Stimulated activated CD8-positive, alpha-beta memory T cell treated with anti-CD3 and anti-CD28 coated beads, Interleukin-2, amount 100 ng/mL, for 1 hour (primary cell): ENCODE results near the gene LCMT1.
"Not testable (repeated sequence)": the region's sequence is repeated elsewhere in the genome, so short reads cannot be mapped to it uniquely, and the experiment has no call there.

Experiments used
- DNase-seq, 2 donors: peaks; one replicate each; pipeline ENCODE4 v3.0.0-alpha.2; 2020; ENCODE audit warnings: low read depth in 2 of 2

The LCMT1 gene

GRCh38 chr16:25095636-25096035 is 15.9 kb upstream of the LCMT1 start:
- no peak for DNase-seq

- DNase-seq, result no peak
Observed at GRCh38 chr16:25097276-25097975, 14.1 kb upstream of the LCMT1 start.

GRCh38 chr16:25100511-25100910 is 11.0 kb upstream of the LCMT1 start:
- no peak for DNase-seq

DNA sequence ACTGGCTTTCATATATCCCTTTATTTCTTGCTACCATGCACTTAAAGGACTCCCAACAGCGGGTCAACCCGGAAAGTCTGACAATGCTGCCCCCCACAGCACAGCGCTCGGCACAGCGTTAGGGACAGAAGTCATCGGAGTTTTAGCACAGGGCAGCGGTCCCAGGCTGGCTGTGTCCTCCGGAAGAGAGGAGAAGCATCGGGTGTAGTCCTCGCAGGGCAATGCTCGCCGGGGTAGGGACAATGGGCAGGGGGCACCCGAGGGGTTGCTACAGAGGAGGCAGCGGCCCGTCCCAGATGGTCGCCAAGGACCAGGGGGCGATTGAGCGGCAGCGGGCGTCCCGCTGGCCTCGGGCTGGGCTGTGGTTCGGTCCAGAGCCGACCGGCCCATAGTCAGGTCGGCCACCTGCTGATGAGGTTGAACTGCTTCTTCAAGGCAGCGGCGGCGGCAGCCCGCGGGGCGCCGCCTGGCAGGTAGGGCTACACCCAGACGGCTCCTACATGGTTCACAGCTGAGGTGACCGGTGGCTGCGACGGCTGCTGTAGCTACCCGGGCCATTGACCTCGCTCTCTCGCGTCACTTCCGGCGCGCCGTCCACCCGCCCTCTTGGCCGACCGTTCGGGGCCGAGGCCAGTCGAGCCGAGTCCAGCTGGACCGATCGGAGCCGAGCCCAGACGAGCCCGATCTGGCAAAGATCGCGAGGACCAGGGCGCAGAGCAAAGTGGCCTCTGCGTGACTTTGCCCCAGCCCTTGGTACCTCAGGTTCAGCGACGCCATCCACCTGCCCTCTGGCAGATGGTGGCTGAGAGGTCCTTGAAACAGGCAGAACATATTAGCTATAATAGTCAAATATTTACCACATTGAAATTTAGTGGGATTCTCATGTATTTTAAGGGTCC is 4.7 kb upstream of the LCMT1 start:
- peak; percentile 48 to 50 for DNase-seq

DNA sequence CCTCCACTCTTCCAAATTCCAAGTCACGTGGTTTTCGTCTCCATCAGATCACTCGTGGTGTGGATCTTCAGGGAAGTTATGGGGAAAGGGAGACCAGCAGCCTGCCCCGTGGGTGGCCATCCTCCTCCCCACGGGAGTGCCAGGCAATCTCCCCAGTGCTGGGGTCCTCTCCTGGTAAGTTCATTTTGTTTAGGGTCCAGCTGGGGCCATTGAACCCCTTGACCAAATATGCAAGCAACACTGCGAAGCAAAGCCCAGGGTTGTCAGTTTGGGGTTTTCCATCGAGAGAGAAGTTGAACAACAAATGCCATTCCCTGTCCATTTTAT is 4.1 kb upstream of the LCMT1 start:
- DNase-seq, result no peak

- no peak for DNase-seq
Observed at GRCh38 chr16:25108054-25108453, 3.5 kb upstream of the LCMT1 start.

- DNase-seq, result no peak
Observed at GRCh38 chr16:25109643-25110042, 1.9 kb upstream of the LCMT1 start.

- no peak for DNase-seq
Observed at GRCh38 chr16:25110387-25110947, 1.1 kb upstream of the LCMT1 start.

GRCh38 chr16:25114121-25114520 is 2.6 kb downstream of the LCMT1 start:
- no peak for DNase-seq

DNA sequence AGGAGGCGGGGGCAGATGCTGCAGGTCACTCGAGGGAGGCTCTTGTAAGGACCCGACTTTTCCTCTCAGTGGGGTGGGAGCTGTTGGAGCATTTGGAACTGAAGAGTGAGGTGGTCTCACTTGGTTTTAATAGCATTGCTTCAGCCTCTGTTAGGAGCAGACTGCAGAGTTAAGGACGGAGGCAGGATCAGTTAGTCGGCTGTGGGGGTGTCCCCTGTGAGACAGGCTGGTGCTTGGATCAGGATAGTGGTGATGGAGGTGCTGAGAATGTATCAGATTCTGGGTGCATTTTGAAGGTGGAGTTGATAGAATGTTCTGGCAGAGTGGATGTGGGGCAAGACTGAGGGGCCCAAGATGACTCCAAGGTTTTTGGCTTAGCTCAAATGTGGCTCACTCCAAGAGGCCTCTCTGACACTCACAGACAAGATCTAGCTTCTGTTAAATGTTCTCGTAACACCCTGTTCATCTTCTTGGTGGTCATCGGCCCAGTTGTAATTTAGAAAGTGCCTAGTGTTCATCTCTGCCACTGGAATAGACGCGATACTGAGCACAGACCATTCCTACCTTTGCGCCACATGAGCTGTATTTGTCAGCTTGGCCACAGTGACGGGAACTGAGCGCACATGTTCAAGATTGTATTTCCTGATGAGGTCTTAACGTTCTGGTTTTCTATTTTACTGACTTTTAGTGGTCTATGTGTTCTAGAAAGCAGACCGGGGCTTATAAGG is 7.5 kb downstream of the LCMT1 start:
- DNase-seq, result no peak

- DNase-seq, result no peak
Observed at GRCh38 chr16:25121824-25122600, 10.5 kb downstream of the LCMT1 start.

DNA sequence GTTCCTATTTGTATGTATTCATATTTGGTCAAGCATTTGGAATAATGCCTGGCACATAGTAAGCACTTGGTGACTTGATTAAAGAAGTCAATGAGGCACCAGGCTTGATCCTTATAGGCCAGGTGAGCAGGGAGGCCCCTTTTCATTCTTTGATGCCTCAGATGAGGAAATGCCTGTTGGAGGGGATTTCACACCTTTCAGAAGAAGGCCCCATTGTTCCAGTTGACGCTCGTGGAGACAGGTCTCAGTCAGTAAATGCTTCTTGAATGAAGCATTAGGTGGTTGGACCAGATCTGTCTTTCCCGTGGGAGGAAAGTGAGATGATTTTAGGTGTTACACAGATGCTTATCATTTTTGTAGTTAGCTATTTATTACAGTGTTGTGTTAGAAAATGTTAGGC is 13.0 kb downstream of the LCMT1 start:
- no peak for DNase-seq

GRCh38 chr16:25126086-25126666 is 14.6 kb downstream of the LCMT1 start:
- DNase-seq, result not testable (repeated sequence)

- no peak for DNase-seq
Observed at GRCh38 chr16:25126820-25127232, 15.3 kb downstream of the LCMT1 start.

GRCh38 chr16:25132751-25133150 is 21.2 kb downstream of the LCMT1 start:
- DNase-seq, result not testable (repeated sequence)

DNA sequence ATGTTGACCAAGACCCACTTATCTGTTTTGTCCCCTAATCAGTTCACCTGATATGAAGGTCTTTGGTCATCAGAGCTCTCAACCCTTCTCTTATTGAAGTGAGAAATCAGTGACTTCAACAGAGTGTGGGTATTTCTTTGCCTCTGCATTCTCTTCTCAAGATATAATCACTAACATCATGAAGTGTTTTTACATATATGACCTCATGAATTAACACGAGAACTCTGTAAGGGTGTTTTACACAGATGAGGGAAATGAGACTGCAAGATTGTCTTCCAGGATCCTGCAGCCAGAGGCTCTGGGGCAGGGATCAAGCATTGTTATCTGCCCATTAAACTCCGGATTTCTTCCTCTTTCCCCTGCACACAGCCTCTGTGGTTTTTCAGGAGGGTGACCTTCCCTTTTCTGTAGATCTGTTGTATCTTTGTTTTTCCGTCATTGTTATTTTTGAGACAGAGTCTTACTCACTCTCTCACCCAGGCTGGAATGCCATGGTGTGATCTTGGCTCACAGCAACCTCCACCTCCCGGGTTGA is 22.7 kb downstream of the LCMT1 start:
- DNase-seq, result no peak

DNA sequence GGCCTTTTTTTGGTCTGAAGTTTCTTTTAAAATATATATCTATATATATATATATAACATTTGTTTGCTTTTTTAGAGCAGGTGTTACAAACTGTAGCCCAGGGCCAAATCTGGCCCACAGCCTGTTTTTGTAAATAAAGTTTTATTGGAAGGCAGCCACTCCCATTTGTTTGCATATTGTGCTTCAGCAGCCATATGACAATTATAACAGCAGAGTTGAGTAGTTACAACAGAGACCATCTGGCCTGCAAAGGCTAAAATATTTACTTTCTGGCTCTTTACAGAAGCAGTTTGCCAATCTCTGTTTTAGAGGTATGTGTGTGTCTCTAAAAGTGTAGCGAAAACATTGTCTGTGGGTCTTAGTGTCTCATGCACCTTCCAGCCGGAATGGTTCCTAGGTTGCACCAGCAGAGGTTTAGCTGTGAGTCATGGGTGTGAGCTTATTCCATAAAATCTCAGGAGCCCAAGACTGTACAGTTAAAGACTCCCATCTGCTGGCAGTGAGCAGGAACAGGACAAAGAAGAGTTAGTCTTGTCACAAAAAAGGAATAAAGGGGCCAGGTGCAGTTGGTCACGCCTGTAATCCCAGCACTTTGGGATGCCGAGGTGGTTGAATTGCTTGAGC is 23.8 kb downstream of the LCMT1 start:
- DNase-seq, result no peak

DNA sequence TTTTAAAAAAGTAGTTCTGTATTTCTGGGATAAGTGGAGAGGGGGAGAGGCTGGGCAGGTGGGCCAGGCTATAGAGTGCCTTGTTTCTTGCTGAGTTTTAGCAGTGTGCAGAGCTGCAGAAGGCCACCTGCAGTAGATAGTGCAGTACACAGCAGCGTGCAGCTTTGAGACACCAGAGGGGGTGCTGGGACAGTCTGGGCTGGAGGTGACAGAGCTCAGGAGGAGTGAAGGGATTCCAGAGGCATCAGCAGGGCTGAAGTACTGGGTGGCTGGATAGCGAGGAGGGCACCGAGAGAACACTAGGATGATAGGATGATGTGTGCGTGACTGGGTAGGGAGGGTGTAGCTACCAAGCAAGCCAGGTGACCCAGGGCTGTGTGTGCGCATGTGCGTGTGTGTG is 26.6 kb downstream of the LCMT1 start:
- DNase-seq, result no peak

- DNase-seq, result no peak
Observed at GRCh38 chr16:25140459-25140858, 28.9 kb downstream of the LCMT1 start.

DNA sequence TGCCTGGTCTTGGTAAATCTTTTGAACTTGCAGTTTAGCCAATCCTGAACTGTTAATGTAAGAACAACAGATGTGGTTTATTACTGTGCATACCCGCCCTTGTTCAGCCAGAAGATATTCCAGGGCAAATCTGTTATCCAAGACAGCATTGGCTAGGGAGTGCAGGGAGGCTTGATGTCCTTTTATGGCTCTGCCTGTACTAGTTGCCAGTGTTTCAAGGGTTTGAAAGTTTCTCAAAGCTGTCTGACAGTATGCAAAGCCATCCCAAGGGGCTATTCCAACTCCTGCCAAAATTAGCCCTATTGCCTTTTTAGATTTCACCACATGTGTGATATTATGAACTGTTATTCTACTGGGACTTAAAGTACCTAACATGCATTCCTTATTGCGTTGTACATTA is 30.1 kb downstream of the LCMT1 start:
- no peak for DNase-seq
